Body of pancreas (tissue), 4 donors: ENCODE data around the gene PVALEF. TPM values are rescaled to one million over a fixed set of nuclear protein-coding genes. Genes with fewer than 3 reads are reported as not detected.
A peak's percentile ranks its signal among the peaks of the same experiment; 100 is the strongest.
"Not testable (repeated sequence)": the region's sequence is repeated elsewhere in the genome, so short reads cannot be mapped to it uniquely, and the experiment has no call there.

Source experiments
- ATAC-seq: fragments of 150-250 bp; one replicate; pipeline ENCODE4 v1.9.1; 2016
- DNase-seq, 4 donors: peaks; one replicate each; pipeline ENCODE4 v3.0.0-alpha.2; 2019
- H3K27ac ChIP-seq, 4 donors: fragments of 200-600 bp; sonication (generic); 1 replicate in 3 of 4; 2 replicates in 1 of 4; pipeline versions ENCODE4 v1.5.1 to v1.6.1; 2016 to 2019; ENCODE audit warnings: mild to moderate bottlenecking in 1 of 4, mixed read lengths in 1 of 4, moderate library complexity in 1 of 4
- H3K27me3 ChIP-seq, 2 donors: fragments of 200-600 bp; sonication (generic); one replicate each; pipeline ENCODE4 v1.6.0; 2016; ENCODE audit warnings: mild to moderate bottlenecking in 1 of 2
- H3K36me3 ChIP-seq, 2 donors: fragments of 200-600 bp; sonication (generic); replicated peaks in 1 of 2; 2 replicates each; pipeline ENCODE4 v1.5.1; 2016; ENCODE audit warnings: low read depth in 2 of 2; ENCODE audit not compliant: insufficient read depth in 1 of 2
- H3K4me1 ChIP-seq: fragments of 200-600 bp; sonication (generic); one replicate; pipeline ENCODE4 v1.6.0; 2016
- H3K4me3 ChIP-seq, 2 donors: fragments of 200-600 bp; sonication (generic); 1 replicate in 1 of 2; 2 replicates in 1 of 2; pipeline ENCODE4 v1.5.1; 2016 to 2019
- H3K9me3 ChIP-seq, 3 donors: fragments of 200-600 bp; sonication (generic); 1 replicate in 2 of 3; 2 replicates in 1 of 3; pipeline ENCODE4 v1.5.1; 2016
- POLR2A ChIP-seq, 3 donors: fragments of 450-650 bp; IDR thresholded peaks; one replicate each; pipeline ENCODE4 v1.6.1; 2016; ENCODE audit warnings: antibody characterized with exemption in 3 of 3, mild to moderate bottlenecking in 2 of 3
- WGBS, 2 donors: methylation state at CpG; one replicate each; pipeline ENCODE4 v1.1.5; 2017; 5-methylcytosine and 5-hydroxymethylcytosine counted together
- intact Hi-C: fragments of 100-400 bp; cut with DNase I; formaldehyde crosslinking; loops from one replicate; pipeline ENCODE4 v1.15.1; 2023
- total RNA-seq, 2 donors: library from RNA; depleted of rRNA; stranded (reverse); fragments of >200 nt; gene quantifications; one replicate each; pipeline ENCODE4 v1.1.0, GENCODE V29; 2016
- TF ChIP-seq, protein P1 (sequence below), 7 experiments: fragments of 450-650 bp in 4 of 7; fragments of 200-600 bp in 3 of 7; sonication (generic) in 3 of 7; IDR thresholded peaks; one replicate each; pipeline ENCODE4 v1.5.1; 2016 to 2019; ENCODE audit warnings: antibody characterized with exemption in 7 of 7

Gene PVALEF
- total RNA-seq, 2 donors from 2014 or later, result not detected

DNA sequence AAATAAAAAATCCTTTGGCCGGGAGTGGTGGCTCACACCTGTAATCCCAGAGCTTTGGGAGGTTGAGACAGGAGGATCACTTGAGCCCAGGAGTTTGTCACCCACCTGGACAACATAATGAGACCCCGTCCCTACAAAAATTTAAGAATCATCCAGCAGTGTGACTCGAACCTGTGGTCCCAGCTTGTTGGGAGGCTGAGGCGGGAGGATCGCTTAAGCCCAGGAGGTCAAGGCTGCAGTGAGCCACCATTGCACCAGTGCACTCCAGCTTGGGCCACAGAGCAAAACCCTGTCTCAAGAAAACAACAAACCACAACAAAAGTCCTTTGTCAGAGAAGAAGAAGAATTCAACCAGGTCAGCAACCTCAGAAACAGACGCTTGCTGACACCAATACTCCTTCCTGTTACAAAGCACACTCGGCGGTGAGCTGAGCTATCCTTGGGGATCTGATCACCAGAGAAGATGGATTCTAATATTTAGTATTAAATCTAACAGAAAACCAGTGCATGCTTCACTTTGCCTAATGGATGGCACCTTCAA lies 12.9 kb upstream of the PVALEF start:
- 77 to 87% methylated on average over 8 of the region's 8 CpGs for WGBS, 2 donors
- intact Hi-C loops, result no loop called here
- Histone ChIP-seq H3K27ac (peak overlapping the region in 1 of 4 donors; percentile 18), H3K36me3 (no peaks in the 10 kb centered on the region), H3K27me3 (no peaks in the 10 kb centered on the region), H3K4me1 (no peaks in the 10 kb centered on the region), H3K4me3 (no peak overlapping the region), H3K9me3 (no peaks in the 10 kb centered on the region)
- ATAC-seq, result no peak
- no peak for TF ChIP-seq POLR2A (IDR thresholded peaks at IDR 0.05)
- TF ChIP-seq, protein P1, sequence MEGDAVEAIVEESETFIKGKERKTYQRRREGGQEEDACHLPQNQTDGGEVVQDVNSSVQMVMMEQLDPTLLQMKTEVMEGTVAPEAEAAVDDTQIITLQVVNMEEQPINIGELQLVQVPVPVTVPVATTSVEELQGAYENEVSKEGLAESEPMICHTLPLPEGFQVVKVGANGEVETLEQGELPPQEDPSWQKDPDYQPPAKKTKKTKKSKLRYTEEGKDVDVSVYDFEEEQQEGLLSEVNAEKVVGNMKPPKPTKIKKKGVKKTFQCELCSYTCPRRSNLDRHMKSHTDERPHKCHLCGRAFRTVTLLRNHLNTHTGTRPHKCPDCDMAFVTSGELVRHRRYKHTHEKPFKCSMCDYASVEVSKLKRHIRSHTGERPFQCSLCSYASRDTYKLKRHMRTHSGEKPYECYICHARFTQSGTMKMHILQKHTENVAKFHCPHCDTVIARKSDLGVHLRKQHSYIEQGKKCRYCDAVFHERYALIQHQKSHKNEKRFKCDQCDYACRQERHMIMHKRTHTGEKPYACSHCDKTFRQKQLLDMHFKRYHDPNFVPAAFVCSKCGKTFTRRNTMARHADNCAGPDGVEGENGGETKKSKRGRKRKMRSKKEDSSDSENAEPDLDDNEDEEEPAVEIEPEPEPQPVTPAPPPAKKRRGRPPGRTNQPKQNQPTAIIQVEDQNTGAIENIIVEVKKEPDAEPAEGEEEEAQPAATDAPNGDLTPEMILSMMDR (IDR thresholded peaks at IDR 0.05), result no peak
- no peak for DNase-seq

DNA sequence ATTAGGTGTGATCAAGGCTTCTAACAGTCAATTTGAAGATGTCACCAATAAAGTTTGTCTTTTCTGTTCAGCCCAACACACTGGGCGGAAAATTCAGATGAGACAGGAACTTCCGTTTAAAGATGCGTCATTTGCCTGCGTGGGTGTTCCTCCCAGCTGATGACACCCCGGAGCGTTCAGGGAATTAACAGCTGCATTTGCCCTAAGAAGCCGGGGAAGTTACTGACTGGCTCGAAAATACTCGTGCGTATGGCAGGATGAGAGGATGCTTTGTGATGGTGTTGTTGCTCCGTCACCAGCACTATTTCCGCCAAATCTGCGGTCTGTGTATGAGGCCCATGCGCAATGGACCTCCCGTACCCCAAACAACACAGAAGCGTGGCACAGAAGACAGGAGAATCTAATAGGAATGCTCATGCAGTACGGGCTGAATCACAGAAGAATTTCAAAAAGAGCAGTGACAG lies 11.9 kb upstream of the PVALEF start:
- Histone ChIP-seq H3K27ac (peak overlapping the region in 1 of 4 donors; percentile 3), H3K9me3 (no peaks in the 10 kb centered on the region), H3K4me1 (no peaks in the 10 kb centered on the region), H3K27me3 (no peaks in the 10 kb centered on the region), H3K36me3 (no peaks in the 10 kb centered on the region), H3K4me3 (no peak overlapping the region)
- DNase-seq (peak in 1 of 4 donors; percentile 49), ATAC-seq (no peak)
- 76 to 84% methylated on average over 17 of the region's 17 CpGs for WGBS, 2 donors
- TF ChIP-seq, protein P1 (IDR thresholded peaks at IDR 0.05), result no peak
- no peak for TF ChIP-seq POLR2A (IDR thresholded peaks at IDR 0.05)
- intact Hi-C loops, result no loop called here

DNA sequence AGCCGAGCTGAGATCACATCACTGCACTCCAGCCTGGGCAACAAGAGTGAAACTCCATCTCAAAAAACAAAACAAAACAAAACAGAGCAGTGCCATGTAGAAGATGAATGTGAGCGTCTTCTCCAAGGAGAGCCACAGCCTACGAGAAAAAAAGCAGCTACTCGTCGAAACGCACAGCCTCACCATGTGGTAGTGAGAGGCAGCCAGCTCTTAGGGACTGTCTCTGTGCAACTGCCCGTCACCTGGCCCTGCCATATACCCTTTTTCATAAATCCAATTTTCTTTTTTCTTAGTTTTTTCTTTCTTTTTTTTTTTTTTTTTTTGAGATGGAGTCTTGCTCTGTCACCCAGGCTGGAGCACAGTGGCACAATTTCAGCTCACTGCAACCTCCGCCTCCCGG lies 11.3 kb upstream of the PVALEF start:
- H3K4me3 ChIP-seq, H3K36me3 ChIP-seq: not testable (repeated sequence)

DNA sequence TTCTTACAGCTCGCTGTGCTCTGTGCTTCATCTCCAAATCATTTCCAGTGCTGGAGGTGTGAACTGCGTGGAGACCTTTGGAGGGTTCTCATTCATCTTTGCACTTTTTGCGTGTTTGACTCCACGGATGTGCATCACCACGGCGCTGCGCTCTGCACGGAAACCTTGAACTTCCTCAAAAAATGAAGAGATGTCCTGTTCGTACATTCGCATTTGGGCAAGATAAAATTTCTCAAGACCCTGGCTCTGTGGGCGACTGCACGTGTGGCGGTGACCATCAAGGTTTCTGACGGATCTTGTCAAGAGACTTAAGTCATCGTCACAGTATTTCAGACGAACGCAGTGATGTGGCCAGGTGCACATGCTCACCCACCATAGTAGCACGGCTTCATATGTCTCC lies 10.3 kb upstream of the PVALEF start:
- ATAC-seq (no peak), DNase-seq (peak in 1 of 4 donors; percentile 41)
- Histone ChIP-seq H3K36me3 (no peaks in the 10 kb centered on the region), H3K27me3 (no peaks in the 10 kb centered on the region), H3K4me3 (no peak overlapping the region), H3K27ac (no peak overlapping the region), H3K9me3 (no peaks in the 10 kb centered on the region), H3K4me1 (peaks cover 3% of the 10 kb centered on the region)
- TF ChIP-seq, protein P1 (IDR thresholded peaks at IDR 0.05), result no peak
- TF ChIP-seq POLR2A (IDR thresholded peaks at IDR 0.05), result no peak
- intact Hi-C loops, result no loop called here
- WGBS, 2 donors, result 85 to 94% methylated on average over 18 of the region's 18 CpGs

More for the DNA sequence above, 11.3 kb upstream of the PVALEF start:
- intact Hi-C loops, ATAC-seq, DNase-seq, H3K27me3 ChIP-seq, H3K27ac ChIP-seq, H3K4me1 ChIP-seq, H3K9me3 ChIP-seq: not testable (repeated sequence)
- WGBS, 2 donors, result 94 to 95% methylated on average over 9 of the region's 9 CpGs

DNA sequence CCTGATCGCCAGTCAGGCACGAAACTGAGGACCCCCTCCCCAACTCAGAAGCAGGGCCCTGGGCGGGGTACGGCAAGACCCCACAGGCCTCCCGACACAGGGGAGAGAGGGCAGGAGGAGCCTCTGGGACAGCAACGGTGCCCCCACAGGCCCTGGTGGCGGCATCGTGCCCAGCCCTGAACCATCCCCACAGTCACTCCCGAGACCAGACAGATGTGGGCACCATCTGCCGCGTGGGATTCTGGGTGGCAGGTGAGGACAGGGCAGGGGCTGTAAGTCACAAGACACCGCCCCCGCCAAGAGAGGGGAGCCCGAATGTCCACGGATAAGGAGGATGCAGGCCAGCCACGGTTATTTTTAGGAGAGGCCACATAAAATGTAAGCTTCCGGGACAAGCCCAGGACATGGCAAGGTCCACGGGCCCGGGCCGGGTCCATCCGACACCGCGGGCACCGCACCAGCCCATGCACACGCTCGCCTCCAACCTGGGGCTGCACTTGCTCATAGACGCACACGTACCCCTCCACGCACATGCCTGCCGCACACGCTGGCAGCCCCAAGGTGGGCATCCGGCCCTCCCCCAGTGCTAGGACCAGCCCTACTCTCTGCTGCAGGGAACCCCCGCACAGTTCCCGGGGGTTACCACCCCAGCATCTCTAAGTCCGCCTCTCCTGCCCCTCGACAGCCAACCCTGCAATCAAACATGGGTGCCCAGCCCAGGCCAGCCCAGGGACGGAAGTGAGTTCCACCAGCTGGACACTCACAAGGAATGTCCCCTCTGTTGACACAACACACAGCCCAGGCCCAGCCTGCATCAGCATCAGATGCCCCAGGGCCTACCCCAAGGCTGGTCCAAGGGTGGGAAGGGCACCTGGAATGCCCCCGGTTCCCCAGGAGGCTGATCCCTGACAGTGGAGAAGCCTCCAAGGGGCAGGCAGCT lies 8.2 kb upstream of the PVALEF start:
- intact Hi-C loops, result no loop called here
- Histone ChIP-seq H3K27me3 (no peaks in the 10 kb centered on the region), H3K36me3 (no peaks in the 10 kb centered on the region), H3K27ac (no peak overlapping the region), H3K4me3 (no peak overlapping the region), H3K9me3 (no peaks in the 10 kb centered on the region), H3K4me1 (peaks cover 24% of the 10 kb centered on the region)
- TF ChIP-seq, protein P1 (IDR thresholded peaks at IDR 0.05), result no peak
- no peak for TF ChIP-seq POLR2A (IDR thresholded peaks at IDR 0.05)
- DNase-seq (no peak), ATAC-seq (no peak)
- 89 to 94% methylated on average over 15 to 30 of the region's 38 CpGs for WGBS, 2 donors
